ENCODE results near the gene CTNNA2. TPM values are rescaled to one million over a fixed set of nuclear protein-coding genes. Genes with fewer than 3 reads are reported as not detected.

The CTNNA2 gene
- total and polyA plus RNA-seq, 9 of the 15 experiments (the other 6 are each of a cell fraction or from before 2014, with no cell fraction given), result 0.03 to 0.40 (median 0.15) TPM

GRCh38 chr2:80361904-80362303 is 849.1 kb downstream of the CTNNA2 start (continued):
- no peak for TF ChIP-seq MGA (IDR thresholded peaks at IDR 0.05)
- TF ChIP-seq ZC3H11A (IDR thresholded peaks at IDR 0.05; ENCODE audit: low read depth, low read length), result no peak
- TF ChIP-seq ZNF79 (CRISPR knock-in tag; IDR thresholded peaks at IDR 0.05; ENCODE audit: low read depth), result no peak
- no peak for TF ChIP-seq CBX2 (IDR thresholded peaks at IDR 0.05; ENCODE audit: insufficient read depth, low read length, poor library complexity, severe bottlenecking)
- TF ChIP-seq MNT (conservative IDR thresholded peaks at IDR 0.05), result no peak
- TF ChIP-seq ZBTB26 (CRISPR knock-in tag; IDR thresholded peaks at IDR 0.05), result no peak
- TF ChIP-seq ZNF274 (IDR thresholded peaks at IDR 0.05; ENCODE audit: borderline replicate concordance, low read depth, low read length), result no peak
- TF ChIP-seq XRCC5 (IDR thresholded peaks at IDR 0.05; ENCODE audit: low read depth, low read length), result no peak
- no peak for TF ChIP-seq FOXK2 (conservative IDR thresholded peaks at IDR 0.05 in 1 of 2, IDR thresholded peaks at IDR 0.05 in 1 of 2; ENCODE audit: low read depth in 2 of 2)
- TF ChIP-seq NFATC3 (IDR thresholded peaks at IDR 0.05), result no peak
- TF ChIP-seq NCOA6 (IDR thresholded peaks at IDR 0.05), result no peak
- peak; percentile 77 for TF ChIP-seq BRD9 (IDR thresholded peaks at IDR 0.05; ENCODE audit: low read depth, partially characterized antibody)
- no peak for TF ChIP-seq SMAD2 (IDR thresholded peaks at IDR 0.05; ENCODE audit: low read depth, low read length)

Measured in K562 (cell line).